ENCODE measurements around the gene CLIP3.

CLIP3 gene

GRCh38 chr19:36028313-36029041, 4.2 kb downstream of the CLIP3 start:
- no peak for DNase-seq (ENCODE audit: low read depth in 2 of 2)

GRCh38 chr19:36027696-36028095, 5.0 kb downstream of the CLIP3 start:
- no peak for DNase-seq (ENCODE audit: low read depth in 2 of 2)
- no peak for TF ChIP-seq CTCF (IDR thresholded peaks at IDR 0.05; ENCODE audit: low read depth, low read length)
- H3K4me3 ChIP-seq (replicated peaks in 1 of 2; ENCODE audit: low read depth in 2 of 2, low read length in 2 of 2), result no peak overlapping the region

More at GRCh38 chr19:36028313-36029041, 4.2 kb downstream of the CLIP3 start:
- no peak for TF ChIP-seq CTCF (IDR thresholded peaks at IDR 0.05; ENCODE audit: low read depth, low read length)
- H3K4me3 ChIP-seq (replicated peaks in 1 of 2; ENCODE audit: low read depth in 2 of 2, low read length in 2 of 2), result no peak overlapping the region

DNA sequence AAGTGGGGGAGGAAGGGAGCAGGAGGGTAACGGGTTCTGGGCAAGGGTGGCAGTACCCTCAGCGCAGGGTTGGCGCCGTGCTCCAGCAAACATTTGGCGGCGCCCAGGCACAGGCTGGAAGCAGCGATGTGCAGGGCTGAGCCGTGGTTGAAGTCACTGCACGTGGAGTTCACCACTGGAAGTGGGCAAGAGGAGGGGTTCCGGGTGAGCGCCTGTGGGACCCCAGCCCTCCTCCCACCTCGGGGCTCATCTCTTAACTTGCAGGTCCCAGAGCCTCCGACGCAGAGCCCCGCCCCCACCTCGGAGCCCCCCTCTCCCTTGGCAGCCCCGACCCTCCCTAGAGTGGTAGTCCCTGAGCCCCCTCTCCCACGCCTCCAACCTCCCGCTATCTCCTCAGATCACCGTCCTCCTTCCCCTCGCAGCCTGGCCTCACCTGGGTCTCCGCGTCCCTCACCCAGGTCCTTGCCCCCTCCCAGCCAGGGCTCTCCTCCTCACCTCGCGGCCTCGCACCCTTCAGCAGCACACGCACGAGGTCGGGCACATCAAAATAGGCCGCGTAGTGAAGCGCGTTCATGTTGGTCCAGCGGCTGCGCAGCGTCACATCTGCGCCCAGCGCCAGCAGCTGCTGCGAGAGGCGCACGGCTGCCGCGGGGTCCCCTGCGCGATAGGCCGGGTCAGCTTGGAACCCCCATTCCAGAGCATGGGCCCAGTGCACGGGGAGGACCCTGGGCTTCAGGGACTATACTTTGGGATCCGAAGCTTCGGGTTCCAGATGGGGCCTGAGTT, 6.4 kb downstream of the CLIP3 start:
- H3K4me3 ChIP-seq (replicated peaks in 1 of 2; ENCODE audit: low read depth in 2 of 2, low read length in 2 of 2), result no peak overlapping the region
- no peak for DNase-seq (ENCODE audit: low read depth in 2 of 2)
- no peak for TF ChIP-seq CTCF (IDR thresholded peaks at IDR 0.05; ENCODE audit: low read depth, low read length)

- no peak overlapping the region for H3K4me3 ChIP-seq (replicated peaks in 1 of 2; ENCODE audit: low read depth in 2 of 2, low read length in 2 of 2)
- no peak for DNase-seq (ENCODE audit: low read depth in 2 of 2)
- no peak for TF ChIP-seq CTCF (IDR thresholded peaks at IDR 0.05; ENCODE audit: low read depth, low read length)
Measured at GRCh38 chr19:36025541-36025940, 7.1 kb downstream of the CLIP3 start.

GRCh38 chr19:36023432-36023831, 9.2 kb downstream of the CLIP3 start:
- DNase-seq (ENCODE audit: low read depth in 2 of 2), result no peak
- no peak overlapping the region for H3K4me3 ChIP-seq (replicated peaks in 1 of 2; ENCODE audit: low read depth in 2 of 2, low read length in 2 of 2)
- no peak for TF ChIP-seq CTCF (IDR thresholded peaks at IDR 0.05; ENCODE audit: low read depth, low read length)

GRCh38 chr19:36019061-36019670, 13.5 kb downstream of the CLIP3 start:
- TF ChIP-seq CTCF (IDR thresholded peaks at IDR 0.05; ENCODE audit: low read depth, low read length), result no peak
- H3K4me3 ChIP-seq (replicated peaks in 1 of 2; ENCODE audit: low read depth in 2 of 2, low read length in 2 of 2), result no peak overlapping the region
- DNase-seq (ENCODE audit: low read depth in 2 of 2), result no peak
